HG03139 (cell line): Measurements from ENCODE around the gene IFITM10.

Experiments used
- ATAC-seq: cut with Tn5 transposase; IDR thresholded peaks from one replicate; pipeline ENCODE4 v1.9.1; 2021; ENCODE audit not compliant: unreplicated experiment

IFITM10 gene

GRCh38 chr11:1742371-1742770 lies 8.0 kb downstream of the IFITM10 start:
- ATAC-seq = no peak

- ATAC-seq = no peak
Observed at GRCh38 chr11:1741741-1742140, 8.7 kb downstream of the IFITM10 start.

DNA sequence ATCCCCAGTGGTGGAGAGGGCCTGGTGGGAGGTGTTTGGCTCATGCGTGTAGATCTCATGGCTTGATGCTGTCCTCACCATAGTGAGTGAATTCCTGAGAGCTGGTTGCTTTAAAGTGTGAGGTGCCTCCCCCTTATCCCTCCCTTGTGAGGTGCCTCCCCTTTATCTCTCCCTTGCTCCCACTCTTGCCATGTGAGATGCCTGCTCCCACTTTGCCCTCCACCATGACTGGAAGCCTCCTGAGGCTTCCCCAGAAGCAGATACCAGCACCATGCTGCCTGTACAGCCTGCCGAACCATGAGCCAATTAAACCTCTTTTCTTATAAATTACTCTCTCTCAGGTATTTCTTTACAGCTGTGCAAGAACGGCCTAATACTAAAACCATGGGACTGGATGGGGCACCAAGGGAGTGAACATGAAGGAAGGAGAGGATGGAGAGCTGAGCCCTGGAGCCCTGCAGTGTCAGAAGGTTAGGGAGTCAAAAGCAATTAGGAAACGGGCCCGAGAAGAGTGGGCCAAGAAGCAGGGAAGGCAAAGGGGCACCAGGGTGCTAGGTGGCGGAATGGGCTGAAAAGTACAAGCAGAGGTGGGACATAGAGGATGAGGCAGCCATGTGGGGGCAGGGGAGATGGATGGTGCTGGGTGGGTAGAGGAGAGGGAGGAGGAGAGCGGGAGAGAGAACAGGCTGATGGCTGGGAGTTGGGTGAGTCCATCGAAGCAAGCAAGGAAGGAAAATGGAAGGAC lies 9.4 kb downstream of the IFITM10 start:
- ATAC-seq = no peak

GRCh38 chr11:1739576-1739975 lies 10.8 kb downstream of the IFITM10 start:
- ATAC-seq = no peak

- no peak for ATAC-seq
Observed at GRCh38 chr11:1738380-1738779, 12.0 kb downstream of the IFITM10 start.

DNA sequence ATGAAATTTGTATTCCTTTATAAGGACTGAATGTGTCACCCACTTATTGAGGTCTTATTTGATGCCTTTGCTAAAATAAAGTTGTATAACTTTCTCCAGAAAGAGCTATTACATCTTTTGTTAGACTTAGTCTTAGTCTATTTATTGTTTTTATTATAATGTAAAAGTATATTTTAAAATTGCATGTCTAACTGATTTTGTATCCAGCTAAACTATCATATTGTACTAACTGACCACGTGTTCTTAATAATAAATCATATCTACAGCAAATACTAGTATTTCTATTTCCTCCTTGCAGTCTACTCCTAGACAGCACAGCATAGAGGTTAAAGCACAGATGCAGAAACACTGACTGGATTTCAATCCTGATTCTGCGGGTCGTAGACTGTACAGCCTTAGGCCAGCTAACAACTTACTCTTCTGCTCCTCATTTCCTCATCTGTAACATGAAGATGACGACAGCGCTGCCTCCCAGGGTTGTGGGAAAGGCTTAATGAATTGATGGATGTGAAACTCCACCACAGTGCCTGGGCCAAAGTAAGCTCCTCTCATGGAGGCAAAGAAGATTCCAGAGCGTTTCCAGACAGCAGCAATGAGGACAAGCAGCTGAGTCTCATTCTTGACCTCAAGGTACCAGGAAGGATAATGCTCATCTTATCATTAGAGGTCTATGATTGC lies 13.2 kb downstream of the IFITM10 start:
- no peak for ATAC-seq

DNA sequence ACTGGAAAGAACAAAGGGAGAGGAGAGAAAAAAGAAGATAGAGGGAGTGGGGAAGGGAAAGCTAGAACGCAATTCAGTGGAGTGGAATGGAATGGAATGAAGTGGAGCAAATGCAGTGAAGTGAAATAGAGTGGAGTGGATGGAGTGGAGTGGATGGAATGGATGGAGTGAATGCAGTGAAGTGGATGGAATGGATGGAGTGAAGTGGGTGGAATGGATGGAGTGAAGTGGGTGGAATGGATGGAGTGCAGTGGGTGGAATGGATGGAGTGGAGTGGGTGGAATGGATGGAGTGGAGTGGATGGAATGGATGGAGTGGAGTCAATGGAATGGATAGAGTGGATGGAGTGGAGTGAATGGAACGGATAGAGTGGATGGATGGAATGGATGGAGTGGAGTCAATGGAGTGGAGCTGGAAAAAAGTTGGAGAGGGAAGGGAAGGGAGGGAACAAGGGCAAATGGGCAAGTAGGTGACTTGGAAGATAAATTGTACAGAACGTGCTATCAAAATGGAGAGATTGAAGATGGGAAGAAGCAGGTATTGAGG lies 13.9 kb downstream of the IFITM10 start:
- no peak for ATAC-seq

- ATAC-seq = no peak
Observed at GRCh38 chr11:1735271-1735670, 15.1 kb downstream of the IFITM10 start.

DNA sequence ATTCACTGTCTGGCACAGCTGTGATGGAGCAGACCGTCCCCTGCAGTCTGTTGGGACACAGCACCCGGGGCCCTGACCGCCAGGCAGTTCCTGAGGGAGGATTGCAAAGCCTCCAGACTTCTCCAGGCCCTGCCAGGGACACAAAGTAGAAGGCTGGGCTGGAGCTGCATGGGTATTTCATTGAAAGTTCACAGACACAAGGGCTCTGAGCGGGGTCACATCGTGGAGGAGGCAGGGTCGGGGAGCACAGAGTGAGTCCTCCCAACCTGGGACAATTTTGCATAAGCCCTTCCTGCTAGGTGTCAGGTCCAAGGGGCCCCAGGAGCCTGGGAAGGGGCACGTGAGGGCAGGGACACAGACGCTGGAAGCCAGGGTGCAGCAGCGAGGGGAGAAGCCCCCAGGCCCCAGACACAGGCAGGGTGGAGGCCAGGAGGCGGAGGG lies 15.7 kb downstream of the IFITM10 start:
- no peak for ATAC-seq

DNA sequence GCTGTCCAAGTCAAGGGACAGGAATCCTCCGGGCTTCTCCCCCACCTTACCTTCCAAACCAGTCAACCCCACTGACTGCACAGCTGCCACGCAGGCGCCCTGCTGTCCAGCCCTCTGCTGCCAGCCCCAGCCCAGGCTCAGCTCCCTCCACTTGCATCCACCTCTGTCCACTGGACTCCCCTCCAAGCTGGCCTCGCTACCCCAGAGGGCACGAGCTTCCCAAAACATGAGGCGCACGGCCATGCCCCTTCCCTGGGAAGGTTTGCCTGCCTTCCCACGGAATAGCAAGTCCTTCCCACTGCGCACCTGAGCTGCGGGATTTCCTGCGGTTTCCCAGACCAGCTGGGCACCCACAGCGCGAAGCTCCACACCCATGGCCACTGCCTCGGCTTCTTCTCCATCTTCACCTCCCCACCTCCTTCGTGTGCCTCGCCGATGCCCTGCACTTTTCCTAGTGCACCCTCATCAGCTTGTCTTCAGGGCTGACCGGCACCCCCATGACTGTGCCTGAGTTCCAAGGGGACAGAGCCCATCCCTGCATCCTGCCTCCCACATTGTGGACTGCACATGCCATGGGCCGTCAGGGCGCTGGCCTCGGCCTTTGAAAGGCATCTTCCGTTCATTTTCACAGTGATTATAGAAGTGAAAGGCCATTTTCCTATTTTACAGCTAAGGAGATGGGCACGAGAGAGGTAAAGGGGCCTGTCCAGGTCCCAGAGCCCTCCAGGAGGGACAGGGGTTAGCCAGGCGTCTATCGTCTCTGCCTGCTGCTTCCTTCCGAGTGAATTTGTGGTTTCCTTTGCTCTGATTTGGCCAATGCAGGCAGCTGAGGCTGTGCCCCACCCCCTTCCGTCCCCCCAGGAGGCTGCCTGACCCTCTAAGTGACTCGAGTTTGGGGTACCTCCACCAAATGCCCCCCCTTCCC lies 16.4 kb downstream of the IFITM10 start:
- ATAC-seq = no peak

DNA sequence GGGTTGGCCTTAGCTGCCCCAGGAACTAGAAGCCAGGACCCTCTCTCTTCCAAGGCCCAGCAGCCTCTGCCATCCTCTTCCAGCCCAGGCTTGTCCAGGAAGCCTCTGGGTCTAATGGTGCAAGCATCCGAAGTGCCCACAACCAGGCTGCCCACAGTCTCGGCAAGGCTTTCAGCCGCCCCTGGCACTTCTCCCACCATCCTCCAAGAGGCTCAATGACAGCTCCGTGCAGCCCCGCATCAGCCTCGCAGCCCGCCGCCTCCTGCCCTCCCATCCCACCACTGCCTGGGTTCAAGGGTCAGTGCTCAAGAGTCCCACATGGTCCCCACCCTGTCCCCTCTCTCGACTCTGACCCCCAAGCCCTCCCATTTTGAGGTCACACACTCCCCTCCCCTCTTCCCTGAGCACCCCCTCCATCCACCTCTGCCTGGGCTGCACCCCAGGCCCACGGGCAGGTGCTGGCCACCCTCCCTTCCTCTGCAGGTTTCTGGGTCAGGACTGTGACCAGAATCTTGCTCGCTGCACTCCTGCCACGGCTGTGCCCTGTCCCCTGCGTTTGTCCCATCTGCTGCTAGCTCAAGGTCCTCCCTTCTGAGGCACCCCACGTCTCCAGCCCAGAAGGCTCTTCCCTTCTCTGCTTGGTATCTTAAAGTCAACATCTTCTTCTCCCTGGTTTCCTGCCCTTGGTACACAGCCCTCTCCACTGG lies 17.2 kb downstream of the IFITM10 start:
- ATAC-seq = no peak

GRCh38 chr11:1732418-1733008 lies 17.9 kb downstream of the IFITM10 start:
- no peak for ATAC-seq

DNA sequence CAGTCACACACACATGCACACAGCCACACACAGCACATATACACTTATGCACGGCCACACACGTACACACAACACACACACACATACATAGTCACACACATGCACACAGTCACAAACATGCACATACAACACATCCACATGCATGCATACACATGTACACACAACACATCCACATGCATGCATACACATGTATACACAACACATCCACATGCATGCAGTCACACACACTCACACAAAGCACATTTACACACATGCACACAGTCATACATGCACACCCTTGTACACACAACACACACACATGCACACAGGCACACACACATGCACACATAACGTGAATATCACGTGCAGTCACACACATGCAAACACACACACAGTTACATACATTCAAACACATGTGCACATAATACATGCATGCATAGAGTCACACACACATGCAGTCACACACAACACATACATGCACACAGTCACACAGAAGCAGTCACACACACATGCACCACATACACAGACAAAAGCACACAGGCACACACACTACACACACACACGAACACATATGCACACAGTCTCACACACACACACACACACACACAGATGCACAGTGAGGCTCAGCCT lies 18.8 kb downstream of the IFITM10 start:
- ATAC-seq = no peak

- ATAC-seq = no peak
Observed at GRCh38 chr11:1730059-1730629, 20.3 kb downstream of the IFITM10 start.

GRCh38 chr11:1729692-1730011 lies 20.7 kb downstream of the IFITM10 start:
- ATAC-seq = no peak

- ATAC-seq = no peak
Observed at GRCh38 chr11:1728931-1729691, 21.3 kb downstream of the IFITM10 start.

GRCh38 chr11:1728301-1728700 lies 22.1 kb downstream of the IFITM10 start:
- ATAC-seq = no peak

DNA sequence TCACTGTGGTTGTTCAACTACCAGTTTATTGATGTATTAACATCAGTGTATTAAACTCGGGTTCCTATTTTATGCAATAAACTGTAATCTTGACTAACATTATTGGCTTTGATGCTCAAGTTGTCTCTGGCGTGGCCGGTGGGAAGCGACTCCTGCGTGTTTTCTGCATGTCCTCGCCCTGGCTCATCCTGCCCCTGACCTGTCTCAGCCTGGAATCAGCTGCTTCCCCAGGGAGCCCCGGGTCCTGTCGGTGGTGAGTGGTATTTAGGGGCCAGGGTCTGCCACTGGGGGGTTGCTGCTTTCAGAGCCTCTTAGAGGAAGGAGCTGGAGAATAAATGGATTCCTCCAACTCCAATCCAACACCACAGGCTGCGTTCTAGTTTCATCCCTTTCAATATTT lies 22.5 kb downstream of the IFITM10 start:
- ATAC-seq = no peak
